ENCODE data around the gene OSBP.

- TF ChIP-seq CTCF (IDR thresholded peaks at IDR 0.05) (no peak), EZH2 (IDR thresholded peaks at IDR 0.05; ENCODE audit: borderline replicate concordance, insufficient read depth, low read depth, low read length, poor library complexity, severe bottlenecking) (no peak)
These were observed 62.7 kb downstream of the OSBP start for GRCh38 chr11:59552844-59553243.

All from B cell (primary cell).